K562 (cell line): ENCODE results near the gene HSPH1. TPM values are rescaled to one million over a fixed set of nuclear protein-coding genes. Genes with fewer than 3 reads are reported as not detected.

ENCODE experiments used
- BHLHE40 ChIP-seq: IDR thresholded peaks from 2 replicates; pipeline ENCODE4 v1.6.1; 2011; ENCODE audit warnings: low read length, improper control_type of control experiment
- CBX8 ChIP-seq: fragments of 200-600 bp; sonication (generic); IDR thresholded peaks from 2 replicates; pipeline ENCODE4 v1.6.1; 2012; ENCODE audit warnings: borderline replicate concordance, mixed run types, low read depth, mild to moderate bottlenecking, moderate library complexity, mixed read lengths, low read length, control low read depth, inconsistent platforms; ENCODE audit not compliant: poor library complexity, severe bottlenecking; ENCODE audit errors: extremely low read depth
- CREBBP ChIP-seq: IDR thresholded peaks from one replicate; pipeline ENCODE4 v1.6.1; 2012; ENCODE audit warnings: low read depth, mild to moderate bottlenecking, control low read depth, inconsistent platforms, low read length
- FUS ChIP-seq: fragments of 200-400 bp; formaldehyde crosslinking; optimal IDR thresholded peaks from 2 replicates; pipeline ENCODE3; 2017; ENCODE audit warnings: low read depth, low read length
- KDM5B ChIP-seq: fragments of 200-600 bp; sonication (generic); IDR thresholded peaks from 2 replicates; pipeline ENCODE4 v1.6.1; 2012; ENCODE audit warnings: low read depth, mild to moderate bottlenecking, moderate library complexity, low read length, control low read depth, inconsistent platforms; ENCODE audit not compliant: insufficient replicate concordance
- NFE2L1 ChIP-seq: fragments of 450-650 bp; IDR thresholded peaks from 2 replicates; pipeline ENCODE4 v1.6.1; 2016; ENCODE audit warnings: missing genetic modification characterization, low read depth, mild to moderate bottlenecking, missing compliant biosample characterization, moderate library complexity, borderline replicate concordance
- SIX5 ChIP-seq, 2 experiments: IDR thresholded peaks; 2 replicates each; pipeline ENCODE4 v1.6.1; 2011; ENCODE audit warnings: low read length in 2 of 2, borderline replicate concordance in 1 of 2, low read depth in 1 of 2, mild to moderate bottlenecking in 1 of 2, moderate library complexity in 1 of 2; ENCODE audit not compliant: insufficient read depth in 1 of 2
- SMARCA4 ChIP-seq: fragments of 450-650 bp; IDR thresholded peaks from 2 replicates; pipeline ENCODE4 v1.6.1; 2016
- TAF9B ChIP-seq: fragments of 450-650 bp; IDR thresholded peaks from 2 replicates; pipeline ENCODE4 v1.6.1; 2018; ENCODE audit warnings: mild to moderate bottlenecking; ENCODE audit not compliant: partially characterized antibody
- U2AF1 ChIP-seq: fragments of 200-400 bp; formaldehyde crosslinking; optimal IDR thresholded peaks from 2 replicates; pipeline ENCODE3; 2017; ENCODE audit warnings: mild to moderate bottlenecking, low read depth, low read length, moderate library complexity
- U2AF2 ChIP-seq: fragments of 200-400 bp; formaldehyde crosslinking; optimal IDR thresholded peaks from 2 replicates; pipeline ENCODE3; 2017; ENCODE audit warnings: low read depth, mild to moderate bottlenecking, low read length
- ZNF785 ChIP-seq: fragments of 250-450 bp; sonication (Bioruptor Pico); IDR thresholded peaks from 2 replicates; pipeline ENCODE4 v1.4.0; 2020; ENCODE audit warnings: mild to moderate bottlenecking
- polyA plus RNA-seq, 8 experiments: library from polyadenylated mRNA; depleted of rRNA in 4 of 8; stranded (reverse) in 5 of 8; unstranded in 3 of 8; fragments of >200 nt; fragmentation: Nextera tagmentation in 2 of 8; fragmentation: Illumina TruSeq in 1 of 8; extraction: Ambion mirVana in 2 of 8; extraction: Trizol in 1 of 8; gene quantifications; 2 replicates each; pipeline versions ENCODE4 v1.2.1 to v1.2.3, GENCODE V29; 2011 to 2014; ENCODE audit warnings: inconsistent platforms in 1 of 8, missing spikeins in 1 of 8
- total RNA-seq, 7 experiments: library from RNA; depleted of rRNA in 6 of 7; stranded (reverse); fragments of >200 nt in 6 of 7; fragmentation: Illumina TruSeq in 2 of 7; extraction: Trizol in 2 of 7; gene quantifications; 2 replicates each; pipeline versions ENCODE4 v1.2.1 to v1.2.3, GENCODE V29; 2011 to 2021; ENCODE audit warnings: low replicate concordance in 1 of 7
- TF ChIP-seq, protein P1 (sequence below), 2 experiments: fragments of 450-650 bp in 1 of 2; sonication (generic) in 1 of 2; formaldehyde crosslinking in 1 of 2; IDR thresholded peaks; 2 replicates each; pipeline versions ENCODE4 v1.7.1 to v1.9.0; 2016 to 2022; ENCODE audit warnings: inconsistent platforms in 1 of 2, mild to moderate bottlenecking in 1 of 2, missing genetic modification reagents in 1 of 2
- TF ChIP-seq, protein P2 (sequence below): sonication (generic); formaldehyde crosslinking; IDR thresholded peaks from 2 replicates; pipeline ENCODE4 v1.8.0; 2022; ENCODE audit warnings: mild to moderate bottlenecking, missing genetic modification reagents
- TF ChIP-seq, protein P3 (sequence below): conservative IDR thresholded peaks from 2 replicates; pipeline ENCODE4 v1.6.1; 2011; ENCODE audit warnings: low read depth, mild to moderate bottlenecking, low read length; ENCODE audit not compliant: control insufficient read depth

The HSPH1 gene
- total and polyA plus RNA-seq, 9 of the 15 experiments (the other 6 are each of a cell fraction or from before 2014, with no cell fraction given), result 34.6 to 104 (median 64.7) TPM

DNA sequence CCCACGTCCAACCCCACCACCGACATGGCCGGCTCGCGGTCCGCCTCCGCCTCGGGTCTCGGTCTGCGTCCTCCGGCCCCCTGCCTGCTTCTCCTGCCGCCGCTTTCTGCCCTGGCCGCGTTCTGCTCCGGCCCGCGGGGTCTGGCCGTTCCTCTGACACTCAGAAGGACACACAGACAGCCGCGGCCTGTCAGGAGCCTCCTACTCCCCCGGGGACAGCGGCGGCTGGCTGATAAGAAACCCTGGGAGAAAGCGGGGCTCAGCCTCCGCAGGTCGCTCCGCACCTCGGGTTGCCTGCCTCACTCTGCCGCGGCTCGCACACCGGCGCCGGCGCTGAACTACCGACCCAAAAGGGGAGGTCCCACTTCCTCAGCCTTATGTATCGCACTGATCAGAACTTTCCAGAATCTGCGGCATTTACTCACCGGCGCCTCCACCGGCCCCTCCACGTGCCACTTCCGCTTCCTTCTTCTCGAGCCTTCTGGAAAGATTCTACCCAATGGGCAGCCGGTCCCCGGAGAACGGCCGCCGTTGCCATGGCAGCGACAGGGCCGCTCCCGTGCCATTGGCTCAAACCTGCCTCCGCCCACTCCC lies at the start of gene HSPH1 (continued):
- TF ChIP-seq, protein P1, sequence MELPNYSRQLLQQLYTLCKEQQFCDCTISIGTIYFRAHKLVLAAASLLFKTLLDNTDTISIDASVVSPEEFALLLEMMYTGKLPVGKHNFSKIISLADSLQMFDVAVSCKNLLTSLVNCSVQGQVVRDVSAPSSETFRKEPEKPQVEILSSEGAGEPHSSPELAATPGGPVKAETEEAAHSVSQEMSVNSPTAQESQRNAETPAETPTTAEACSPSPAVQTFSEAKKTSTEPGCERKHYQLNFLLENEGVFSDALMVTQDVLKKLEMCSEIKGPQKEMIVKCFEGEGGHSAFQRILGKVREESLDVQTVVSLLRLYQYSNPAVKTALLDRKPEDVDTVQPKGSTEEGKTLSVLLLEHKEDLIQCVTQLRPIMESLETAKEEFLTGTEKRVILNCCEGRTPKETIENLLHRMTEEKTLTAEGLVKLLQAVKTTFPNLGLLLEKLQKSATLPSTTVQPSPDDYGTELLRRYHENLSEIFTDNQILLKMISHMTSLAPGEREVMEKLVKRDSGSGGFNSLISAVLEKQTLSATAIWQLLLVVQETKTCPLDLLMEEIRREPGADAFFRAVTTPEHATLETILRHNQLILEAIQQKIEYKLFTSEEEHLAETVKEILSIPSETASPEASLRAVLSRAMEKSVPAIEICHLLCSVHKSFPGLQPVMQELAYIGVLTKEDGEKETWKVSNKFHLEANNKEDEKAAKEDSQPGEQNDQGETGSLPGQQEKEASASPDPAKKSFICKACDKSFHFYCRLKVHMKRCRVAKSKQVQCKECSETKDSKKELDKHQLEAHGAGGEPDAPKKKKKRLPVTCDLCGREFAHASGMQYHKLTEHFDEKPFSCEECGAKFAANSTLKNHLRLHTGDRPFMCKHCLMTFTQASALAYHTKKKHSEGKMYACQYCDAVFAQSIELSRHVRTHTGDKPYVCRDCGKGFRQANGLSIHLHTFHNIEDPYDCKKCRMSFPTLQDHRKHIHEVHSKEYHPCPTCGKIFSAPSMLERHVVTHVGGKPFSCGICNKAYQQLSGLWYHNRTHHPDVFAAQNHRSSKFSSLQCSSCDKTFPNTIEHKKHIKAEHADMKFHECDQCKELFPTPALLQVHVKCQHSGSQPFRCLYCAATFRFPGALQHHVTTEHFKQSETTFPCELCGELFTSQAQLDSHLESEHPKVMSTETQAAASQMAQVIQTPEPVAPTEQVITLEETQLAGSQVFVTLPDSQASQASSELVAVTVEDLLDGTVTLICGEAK (IDR thresholded peaks at IDR 0.05), result peak; percentile 86
- TF ChIP-seq, protein P1 (CRISPR knock-in tag; IDR thresholded peaks at IDR 0.05), result no peak
- TF ChIP-seq SMARCA4 (no peak), FUS (no peak), BHLHE40 (peak; percentile 90), ZNF785 (CRISPR knock-in tag) (no peak), SIX5 (IDR thresholded peaks at IDR 0.05; ENCODE audit: borderline replicate concordance in 1 of 2, insufficient read depth in 1 of 2, low read depth in 1 of 2, low read length in 2 of 2) (no peak), KDM5B (peak; percentile 42), CREBBP (no peak), U2AF2 (no peak), TAF9B (peak; percentile 36), CBX8 (no peak), U2AF1 (no peak), NFE2L1 (tag) (no peak)
- TF ChIP-seq, protein P2, sequence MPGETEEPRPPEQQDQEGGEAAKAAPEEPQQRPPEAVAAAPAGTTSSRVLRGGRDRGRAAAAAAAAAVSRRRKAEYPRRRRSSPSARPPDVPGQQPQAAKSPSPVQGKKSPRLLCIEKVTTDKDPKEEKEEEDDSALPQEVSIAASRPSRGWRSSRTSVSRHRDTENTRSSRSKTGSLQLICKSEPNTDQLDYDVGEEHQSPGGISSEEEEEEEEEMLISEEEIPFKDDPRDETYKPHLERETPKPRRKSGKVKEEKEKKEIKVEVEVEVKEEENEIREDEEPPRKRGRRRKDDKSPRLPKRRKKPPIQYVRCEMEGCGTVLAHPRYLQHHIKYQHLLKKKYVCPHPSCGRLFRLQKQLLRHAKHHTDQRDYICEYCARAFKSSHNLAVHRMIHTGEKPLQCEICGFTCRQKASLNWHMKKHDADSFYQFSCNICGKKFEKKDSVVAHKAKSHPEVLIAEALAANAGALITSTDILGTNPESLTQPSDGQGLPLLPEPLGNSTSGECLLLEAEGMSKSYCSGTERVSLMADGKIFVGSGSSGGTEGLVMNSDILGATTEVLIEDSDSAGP (CRISPR knock-in tag), result no peak
- TF ChIP-seq, protein P3, sequence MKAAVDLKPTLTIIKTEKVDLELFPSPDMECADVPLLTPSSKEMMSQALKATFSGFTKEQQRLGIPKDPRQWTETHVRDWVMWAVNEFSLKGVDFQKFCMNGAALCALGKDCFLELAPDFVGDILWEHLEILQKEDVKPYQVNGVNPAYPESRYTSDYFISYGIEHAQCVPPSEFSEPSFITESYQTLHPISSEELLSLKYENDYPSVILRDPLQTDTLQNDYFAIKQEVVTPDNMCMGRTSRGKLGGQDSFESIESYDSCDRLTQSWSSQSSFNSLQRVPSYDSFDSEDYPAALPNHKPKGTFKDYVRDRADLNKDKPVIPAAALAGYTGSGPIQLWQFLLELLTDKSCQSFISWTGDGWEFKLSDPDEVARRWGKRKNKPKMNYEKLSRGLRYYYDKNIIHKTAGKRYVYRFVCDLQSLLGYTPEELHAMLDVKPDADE, result no peak
